Esophagus squamous epithelium (tissue), 5 donors: Measurements from ENCODE around the gene CAVIN2. TPM values are rescaled to one million over a fixed set of nuclear protein-coding genes. Genes with fewer than 3 reads are reported as not detected.

Experiments
- DNase-seq: peaks from one replicate; lab custom pipeline; 2025; lab: John Stamatoyannopoulos, UW
- H3K27ac ChIP-seq, 4 donors: fragments of 200-600 bp; sonication (generic); one replicate each; pipeline ENCODE4 v1.5.1; 2016 to 2019; ENCODE audit warnings: mild to moderate bottlenecking in 1 of 4
- H3K27me3 ChIP-seq, 4 donors: fragments of 200-600 bp; sonication (generic); 1 replicate in 3 of 4; 2 replicates in 1 of 4; pipeline versions ENCODE4 v1.5.1 to v1.6.0; 2017 to 2021; ENCODE audit warnings: antibody characterized with exemption in 1 of 4
- H3K36me3 ChIP-seq, 3 donors: fragments of 200-600 bp; sonication (generic); one replicate each; pipeline ENCODE4 v1.5.1; 2016 to 2019
- H3K4me1 ChIP-seq, 3 donors: fragments of 200-600 bp; sonication (generic); one replicate each; pipeline ENCODE4 v1.5.1; 2017 to 2019
- H3K4me3 ChIP-seq, 4 donors: fragments of 200-600 bp; sonication (generic); 1 replicate in 3 of 4; 2 replicates in 1 of 4; pipeline ENCODE4 v1.5.1; 2016 to 2019; ENCODE audit warnings: mild to moderate bottlenecking in 2 of 4, moderate library complexity in 1 of 4
- H3K9me3 ChIP-seq, 3 donors: fragments of 200-600 bp; sonication (generic); one replicate each; pipeline ENCODE4 v1.5.1; 2016 to 2019
- CTCF ChIP-seq, 6 experiments: fragments of 450-650 bp in 4 of 6; fragments of 200-600 bp in 2 of 6; sonication (generic) in 2 of 6; IDR thresholded peaks; one replicate each; pipeline ENCODE4 v1.5.1; 2016 to 2019; ENCODE audit warnings: antibody characterized with exemption in 6 of 6, mild to moderate bottlenecking in 4 of 6, moderate library complexity in 4 of 6
- POLR2A ChIP-seq, 4 donors: fragments of 450-650 bp; IDR thresholded peaks; one replicate each; pipeline ENCODE4 v1.6.1; 2017; ENCODE audit warnings: antibody characterized with exemption in 4 of 4, mild to moderate bottlenecking in 4 of 4, moderate library complexity in 3 of 4
- WGBS, 2 donors: methylation state at CpG; one replicate each; pipeline ENCODE4 v1.1.5; 2018; 5-methylcytosine and 5-hydroxymethylcytosine counted together
- intact Hi-C: fragments of 100-400 bp; cut with DNase I; formaldehyde crosslinking; loops from one replicate; pipeline ENCODE4 v1.15.0; 2022
- total RNA-seq, 4 donors: library from RNA; depleted of rRNA; stranded (reverse); fragments of >200 nt; gene quantifications; one replicate each; pipeline ENCODE4 v1.1.0, GENCODE V29; 2016
- donor health status: DM: yes; HTN: yes; CAD: no.

Gene CAVIN2
- total RNA-seq, 4 donors from 2014 or later = 12.4 to 50.7 (median 16.6) TPM

GRCh38 chr2:191885098-191885497 lies 38.2 kb upstream of the CAVIN2 start:
- intact Hi-C loops = no loop called here
- WGBS, 2 donors = 71 to 75% methylated on average over 1 of the region's 1 CpG
- H3K27ac ChIP-seq = peak overlapping the region in 1 of 4 donors; percentile 25

DNA sequence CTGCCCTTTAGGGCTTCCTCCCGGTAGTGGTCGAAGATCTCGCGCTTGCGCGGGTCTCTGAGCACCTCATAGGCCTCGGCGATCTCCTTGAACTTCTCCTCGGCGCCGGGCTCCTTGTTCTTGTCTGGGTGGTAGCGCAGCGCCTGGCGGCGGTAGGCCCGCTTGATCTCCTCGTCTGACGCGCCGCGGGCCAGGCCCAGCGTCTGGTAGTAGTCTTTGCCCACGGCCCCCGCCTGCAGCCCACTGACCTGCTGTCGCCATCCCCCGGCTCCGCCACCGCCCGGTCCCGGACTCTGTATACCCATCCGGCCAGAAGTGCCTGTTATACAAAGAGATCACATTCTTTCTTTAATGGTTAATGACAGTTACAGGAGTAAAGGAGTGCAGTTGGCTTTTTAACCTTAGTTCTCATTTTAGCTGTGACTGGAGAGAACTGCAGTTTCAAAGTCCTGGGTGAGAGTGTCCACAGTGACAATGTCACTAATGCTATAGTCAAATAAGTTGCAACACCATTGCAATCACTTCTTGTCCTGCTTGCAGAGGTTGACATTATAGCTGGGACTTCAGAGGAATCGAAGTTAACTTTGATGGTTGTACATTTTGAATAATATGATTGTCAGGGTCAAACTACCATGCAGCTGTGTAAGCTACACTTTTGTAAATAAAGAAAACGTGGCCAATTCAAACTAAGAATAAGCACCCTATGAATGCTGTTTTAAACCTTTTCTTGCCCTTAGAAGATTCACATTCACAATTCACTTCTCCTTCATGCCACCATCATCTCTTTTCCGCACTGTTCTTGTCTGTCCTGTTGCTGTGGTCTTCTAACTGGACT lies 35.3 kb upstream of the CAVIN2 start:
- intact Hi-C loops = no loop called here
- no peaks in the 10 kb centered on the region for H3K36me3 ChIP-seq
- H3K9me3 ChIP-seq = peaks cover 0 to 7% (median 0%) of the 10 kb centered on the region in 3 donors
- DNase-seq = no peak
- no peak overlapping the region for H3K27ac ChIP-seq
- no peaks in the 10 kb centered on the region for H3K27me3 ChIP-seq
- peaks cover 0 to 30% (median 11%) of the 10 kb centered on the region in 3 donors for H3K4me1 ChIP-seq
- TF ChIP-seq POLR2A (IDR thresholded peaks at IDR 0.05) = no peak
- no peak for TF ChIP-seq CTCF (IDR thresholded peaks at IDR 0.05)
- WGBS, 2 donors = 95 to 96% methylated on average over 32 to 33 of the region's 34 CpGs
- no peak overlapping the region for H3K4me3 ChIP-seq

More at GRCh38 chr2:191885098-191885497, 38.2 kb upstream of the CAVIN2 start:
- DNase-seq = no peak
- TF ChIP-seq POLR2A (IDR thresholded peaks at IDR 0.05) = no peak
- TF ChIP-seq CTCF (IDR thresholded peaks at IDR 0.05) = no peak
- no peaks in the 10 kb centered on the region for H3K36me3 ChIP-seq
- no peak overlapping the region for H3K4me3 ChIP-seq
- H3K27me3 ChIP-seq = no peaks in the 10 kb centered on the region
- peaks cover 0 to 7% (median 0%) of the 10 kb centered on the region in 3 donors for H3K9me3 ChIP-seq
- H3K4me1 ChIP-seq = peaks cover 0 to 24% (median 11%) of the 10 kb centered on the region in 3 donors

DNA sequence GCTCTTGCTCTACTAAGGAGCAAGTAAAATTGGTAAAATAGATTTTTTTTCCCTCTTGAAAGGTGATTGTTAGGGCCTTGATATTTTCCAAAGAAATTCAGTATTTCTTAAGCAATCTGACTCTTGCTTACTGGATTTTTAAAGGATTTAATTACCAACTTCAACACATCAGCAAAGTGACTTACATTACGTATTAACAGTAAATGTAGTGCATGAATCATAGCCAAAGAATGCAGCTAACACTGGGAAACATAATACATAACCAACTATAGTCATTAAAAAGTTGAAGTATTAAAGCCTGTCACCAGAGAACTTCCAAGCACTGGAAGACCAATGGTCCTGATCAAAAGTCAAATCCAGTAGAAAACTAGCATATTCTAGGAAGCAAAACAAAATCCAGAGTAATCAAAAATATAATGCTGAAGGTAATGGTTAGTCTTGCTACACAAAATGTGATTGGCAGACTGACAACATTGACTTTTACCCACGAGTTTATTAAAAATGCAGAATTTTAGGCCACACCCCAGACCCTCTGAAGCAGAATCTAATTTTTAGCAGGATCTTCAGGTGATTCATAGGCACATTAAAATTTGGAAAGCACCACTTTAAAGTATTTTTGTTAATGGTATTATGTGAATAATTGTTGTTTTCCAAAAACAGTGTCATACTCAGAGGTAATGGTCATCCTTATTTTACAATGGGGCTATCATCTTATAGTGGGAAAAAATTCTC lies 31.8 kb upstream of the CAVIN2 start:
- TF ChIP-seq POLR2A (IDR thresholded peaks at IDR 0.05) (no peak), CTCF (IDR thresholded peaks at IDR 0.05) (no peak)
- Histone ChIP-seq H3K27ac (peak overlapping the region in 1 of 4 donors; percentile 25), H3K27me3 (no peaks in the 10 kb centered on the region), H3K9me3 (peaks cover 0 to 7% (median 0%) of the 10 kb centered on the region in 3 donors), H3K4me1 (peaks cover 0 to 5% (median 0%) of the 10 kb centered on the region in 3 donors), H3K4me3 (no peak overlapping the region), H3K36me3 (no peaks in the 10 kb centered on the region)
- DNase-seq = no peak
- intact Hi-C loops = no loop called here
- WGBS, 2 donors = 19 to 32% methylated on average over 2 of the region's 2 CpGs

DNA sequence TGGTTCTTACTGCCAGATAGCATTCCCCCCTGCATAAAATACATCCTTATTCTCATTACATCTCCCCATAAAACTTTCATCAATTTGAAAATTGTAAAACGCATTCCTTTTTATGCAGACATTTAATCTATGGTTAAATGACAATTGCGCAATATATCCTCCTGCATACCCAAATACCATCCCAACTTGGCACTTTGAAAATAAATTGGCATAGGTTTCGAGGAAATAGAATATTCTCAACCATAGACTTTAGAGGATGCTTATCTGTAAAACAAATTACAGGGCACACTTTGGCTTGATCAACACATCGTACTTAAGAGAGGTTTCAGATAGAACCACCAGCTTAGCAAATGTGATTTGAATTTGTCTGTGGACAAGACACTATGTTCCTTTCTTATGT lies 31.0 kb upstream of the CAVIN2 start:
- Histone ChIP-seq H3K4me3 (no peak overlapping the region), H3K4me1 (peaks cover 0 to 5% (median 0%) of the 10 kb centered on the region in 3 donors), H3K27ac (no peak overlapping the region), H3K27me3 (no peaks in the 10 kb centered on the region), H3K9me3 (peaks cover 0 to 7% (median 0%) of the 10 kb centered on the region in 3 donors), H3K36me3 (no peaks in the 10 kb centered on the region)
- no peak for DNase-seq
- TF ChIP-seq CTCF (IDR thresholded peaks at IDR 0.05) (no peak), POLR2A (IDR thresholded peaks at IDR 0.05) (no peak)
- WGBS, 2 donors = 79 to 87% methylated on average over 4 of the region's 4 CpGs
- intact Hi-C loops = no loop called here

DNA sequence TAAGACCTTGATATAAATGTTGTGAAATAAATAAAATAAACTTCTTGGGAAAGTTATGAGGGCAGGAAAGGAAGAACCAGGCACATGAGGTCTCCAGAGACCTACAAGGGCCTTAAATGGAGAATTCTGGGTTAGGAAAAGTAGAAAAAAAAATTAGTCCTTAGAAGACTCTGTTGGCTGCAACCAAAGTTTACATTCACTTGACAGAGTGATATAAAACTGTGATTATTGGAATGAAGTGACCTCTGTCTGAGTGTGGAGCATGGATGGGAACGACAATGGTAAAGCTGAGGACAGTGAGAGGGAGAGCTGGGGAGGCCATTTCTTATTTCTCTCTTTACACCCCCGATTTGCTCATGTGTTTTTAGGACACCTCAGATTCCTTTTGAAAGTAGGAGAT lies 29.0 kb upstream of the CAVIN2 start:
- no peaks in the 10 kb centered on the region for H3K27me3 ChIP-seq
- 72 to 74% methylated on average over 2 of the region's 2 CpGs for WGBS, 2 donors
- no peaks in the 10 kb centered on the region for H3K9me3 ChIP-seq
- H3K36me3 ChIP-seq = no peaks in the 10 kb centered on the region
- no peak for DNase-seq
- TF ChIP-seq CTCF (IDR thresholded peaks at IDR 0.05) (no peak), POLR2A (IDR thresholded peaks at IDR 0.05) (no peak)
- no peak overlapping the region for H3K4me3 ChIP-seq
- H3K27ac ChIP-seq = no peak overlapping the region
- H3K4me1 ChIP-seq = peaks cover 0 to 5% (median 0%) of the 10 kb centered on the region in 3 donors
- intact Hi-C loops = no loop called here
